ENCODE data around the gene NECAB2.

- TF ChIP-seq CTCF (optimal IDR thresholded peaks at IDR 0.05 in 1 of 3, IDR thresholded peaks at IDR 0.05 in 1 of 3, conservative IDR thresholded peaks at IDR 0.05 in 1 of 3; ENCODE audit: extremely low read depth in 1 of 3, insufficient read depth in 2 of 3, low read length in 3 of 3): no peak
- TF ChIP-seq EZH2 (IDR thresholded peaks at IDR 0.05; ENCODE audit: low read length): no peak
Observed at GRCh38 chr16:84016477-84016876, 48.4 kb downstream of the NECAB2 start.

Measured in keratinocyte (primary cell).